Heart right ventricle (tissue), 16 donors: Measurements from ENCODE around the gene FAM222B. TPM values are rescaled to one million over a fixed set of nuclear protein-coding genes. Genes with fewer than 3 reads are reported as not detected.
"Not testable (repeated sequence)": the region's sequence is repeated elsewhere in the genome, so short reads cannot be mapped to it uniquely, and the experiment has no call there.

Experiments used
- ATAC-seq, 8 donors: fragments of 200-7000 bp; cut with Tn5 transposase; one replicate each; pipeline ENCODE4 v1.9.1; 2020; ENCODE audit warnings: mild to moderate bottlenecking in 8 of 8, moderate library complexity in 8 of 8, moderate number of reproducible peaks in 1 of 8
- DNase-seq, 2 donors: peaks; one replicate each; pipeline ENCODE4 v3.0.0-alpha.2; 2020
- H3K27ac ChIP-seq, 10 donors: fragments of 200-600 bp; sonication (generic) in 2 of 10; one replicate each; pipeline versions ENCODE4 v1.5.0 to v1.8.0; 2020 to 2022; ENCODE audit warnings: mild to moderate bottlenecking in 3 of 10
- H3K27me3 ChIP-seq, 7 donors: fragments of 200-600 bp; one replicate each; pipeline ENCODE4 v1.8.0; 2021 to 2022; ENCODE audit warnings: mild to moderate bottlenecking in 2 of 7
- H3K36me3 ChIP-seq, 9 donors: fragments of 200-600 bp; sonication (generic) in 1 of 9; one replicate each; pipeline versions ENCODE4 v1.5.0 to v1.8.0; 2020 to 2022; ENCODE audit warnings: mild to moderate bottlenecking in 2 of 9
- H3K4me1 ChIP-seq, 9 donors: fragments of 200-600 bp; sonication (generic) in 1 of 9; one replicate each; pipeline versions ENCODE4 v1.5.0 to v1.8.0; 2020 to 2022; ENCODE audit warnings: mild to moderate bottlenecking in 4 of 9
- H3K4me3 ChIP-seq, 10 donors: fragments of 200-600 bp; sonication (generic) in 2 of 10; one replicate each; pipeline versions ENCODE4 v1.5.0 to v1.8.0; 2020 to 2022; ENCODE audit warnings: mild to moderate bottlenecking in 7 of 10, moderate library complexity in 2 of 10
- H3K9me3 ChIP-seq, 11 donors: fragments of 200-600 bp in 10 of 11; sonication (generic) in 2 of 11; one replicate each; pipeline versions ENCODE4 v1.5.0 to v1.8.0; 2013 to 2022; ENCODE audit warnings: mild to moderate bottlenecking in 2 of 11, control low read depth in 1 of 11, moderate library complexity in 1 of 11
- CTCF ChIP-seq, 9 donors: fragments of 200-600 bp; sonication (generic) in 2 of 9; IDR thresholded peaks; one replicate each; pipeline versions ENCODE4 v1.5.0 to v1.8.0; 2021 to 2022; ENCODE audit warnings: antibody characterized with exemption in 9 of 9, mild to moderate bottlenecking in 5 of 9, moderate library complexity in 1 of 9
- WGBS, 2 donors: extraction: QIAGEN DNeasy Blood & Tissue Kit; methylation state at CpG; one replicate each; pipeline ENCODE4 v1.1.7; 2013; ENCODE audit warnings: inconsistent platforms in 1 of 2; 5-methylcytosine and 5-hydroxymethylcytosine counted together
- intact Hi-C, 10 donors: fragments of 100-400 bp; cut with DNase I; formaldehyde crosslinking; loops; one replicate each; pipeline versions ENCODE4 v1.11.1 to v1.14.2; 2022
- polyA plus RNA-seq, 2 donors: library from polyadenylated mRNA; stranded (reverse); fragments of 200-250 nt; gene quantifications; one replicate each; pipeline ENCODE4 v1.2.3, GENCODE V29; 2013
- total RNA-seq, 10 donors: library from RNA; stranded (reverse); fragmentation: NEBNext Ultra II Directional in 3 of 10; extraction: Animal tissue kit (Norgen Biotek cat#: 25700) in 3 of 10; gene quantifications; one replicate each; pipeline versions ENCODE4 v1.2.1 to v1.2.4, GENCODE V29; 2021 to 2023
- donor health status: Arrhythmogenic right ventricular cardiomyopathy.
- donor health status: ischemic (EF 13 %, LVEDD 7.1; RV severe dilation, severe dysfunction).
- donor health status: healthy with polysubstance abuse.
- donor health status: DM: no; HTN: yes; CAD: no.
- donor health status: DM: no; HTN: no; CAD: no.
- donor health status: ischemic (EF 25% LVEDD 6.9; RV normal size, moderate dysfunction).
- donor health status: ischemic (EF 25% LVEDD 5.7; RV mildly dilated, moderate dysfunction).
- donor health status: healthy.
- donor health status: DM: yes; HTN: yes; CAD: no.
- donor health status: Ischemic cardiomyopathy.
- donor health status: ischemic (EF 35%, LVEDD 5.7; RV mildly dilated, moderate dysfunction).
- donor health status: nonischemic (EF 11% LVEDD 7.7; RV severe dilation, severe dysfunction).
- donor health status: DM: yes; HTN: yes; CAD: no.
- donor health status: PGD.
- donor health status: ischemic (EF 29% LVEDD 5.4; RV normal size, mild dysfunction).
- donor health status: nonischemic (EF 23%, LVEDD 6.1; RV moderate dilation, normal function).

FAM222B gene
- total and polyA plus RNA-seq, 12 donors: 8.7 to 19.4 (median 15.3) TPM

- Histone ChIP-seq H3K4me3 (peak overlapping the region in 9 of 10 donors; percentile 50 to 89 (median 79)), H3K36me3 (peaks cover 0 to 47% (median 34%) of the 10 kb centered on the region in 9 donors), H3K27me3 (no peaks in the 10 kb centered on the region), H3K4me1 (peaks cover 27 to 78% (median 51%) of the 10 kb centered on the region in 9 donors), H3K9me3 (no peaks in the 10 kb centered on the region), H3K27ac (peak overlapping the region in 7 of 10 donors; percentile 5 to 98 (median 69))
- intact Hi-C loops: loop anchor here in 6 of 10 donors (5.0 to 10.0 kb wide), 5 partner anchors 37 to 390 kb away; partner anchors contain the start of genes PHF12 (in 4 of the 6) and DHRS13 (in 1 of the 6)
- WGBS, 2 donors: 32 to 37% methylated on average over 20 of the region's 20 CpGs
- DNase-seq (no peak), ATAC-seq (no peak)
- TF ChIP-seq CTCF (IDR thresholded peaks at IDR 0.05): no peak
Measured at GRCh38 chr17:28725166-28725659, 117.4 kb downstream of the FAM222B start.

- peak overlapping the region in 2 of 10 donors; percentile 75 to 95 for H3K27ac ChIP-seq
- no peak for ATAC-seq
- H3K4me1 ChIP-seq: peaks cover 27 to 77% (median 51%) of the 10 kb centered on the region in 9 donors
- no peak for DNase-seq
- no peaks in the 10 kb centered on the region for H3K27me3 ChIP-seq
- no peak for TF ChIP-seq CTCF (IDR thresholded peaks at IDR 0.05)
- intact Hi-C loops: loop anchor here in 6 of 10 donors (5.0 to 10.0 kb wide), 5 partner anchors 38 to 390 kb away; partner anchors contain the start of genes PHF12 (in 4 of the 6) and DHRS13 (in 1 of the 6)
- peaks cover 0 to 47% (median 34%) of the 10 kb centered on the region in 9 donors for H3K36me3 ChIP-seq
- WGBS, 2 donors: 81 to 86% methylated on average over 10 of the region's 10 CpGs
- H3K4me3 ChIP-seq: peak overlapping the region in 1 of 10 donors; percentile 83
- no peaks in the 10 kb centered on the region for H3K9me3 ChIP-seq
Measured at GRCh38 chr17:28724500-28725165, 118.0 kb downstream of the FAM222B start.

- not testable (repeated sequence) for H3K27me3 ChIP-seq, H3K9me3 ChIP-seq, H3K27ac ChIP-seq, DNase-seq, H3K4me3 ChIP-seq, ATAC-seq
- peaks cover 27 to 75% (median 55%) of the 10 kb centered on the region in 9 donors for H3K4me1 ChIP-seq
- intact Hi-C loops: loop anchor here in 4 of 10 donors (10.0 kb wide), 2 partner anchors 191 to 391 kb away; no protein-coding TSS in a partner anchor
- H3K36me3 ChIP-seq: peaks cover 0 to 47% (median 34%) of the 10 kb centered on the region in 9 donors
- 74 to 78% methylated on average over 4 of the region's 4 CpGs for WGBS, 2 donors
Measured at GRCh38 chr17:28723836-28724499, 118.6 kb downstream of the FAM222B start.

GRCh38 chr17:28723159-28723835 is 119.3 kb downstream of the FAM222B start:
- Histone ChIP-seq H3K36me3 (peaks cover 0 to 47% (median 34%) of the 10 kb centered on the region in 9 donors), H3K4me1 (peaks cover 27 to 80% (median 62%) of the 10 kb centered on the region in 9 donors), H3K4me3 (no peak overlapping the region), H3K27me3 (no peaks in the 10 kb centered on the region), H3K9me3 (no peaks in the 10 kb centered on the region), H3K27ac (no peak overlapping the region)
- ATAC-seq (no peak), DNase-seq (no peak)
- TF ChIP-seq CTCF (IDR thresholded peaks at IDR 0.05): no peak
- intact Hi-C loops: loop anchor here in 4 of 10 donors (10.0 kb wide), 2 partner anchors 192 to 392 kb away; no protein-coding TSS in a partner anchor
- WGBS, 2 donors: 77 to 82% methylated on average over 6 of the region's 6 CpGs
